Middle frontal gyrus (tissue), 1 donor: ENCODE results near the gene HCST.
A peak's percentile ranks its signal among the peaks of the same experiment; 100 is the strongest.

Experiments used
- DNase-seq: peaks from one replicate; pipeline ENCODE4 v3.0.0-alpha.2; 2015; ENCODE audit warnings: low spot score; ENCODE audit errors: extremely low spot score

Gene HCST

GRCh38 chr19:35901854-35902661, at the start of gene HCST:
Gene HCST (plus strand): TSS chr19:35902529. CDS start chr19:35902594, 65 bp downstream.
- no peak for DNase-seq

- DNase-seq: no peak
Measured at GRCh38 chr19:35853038-35853756, 49.1 kb upstream of the HCST start.

- DNase-seq: no peak
Measured at GRCh38 chr19:35856546-35857149, 45.7 kb upstream of the HCST start, which contains the start of gene KIRREL2. Gene KIRREL2 (plus strand): TSS chr19:35856911. CDS start chr19:35857120, 209 bp downstream.

GRCh38 chr19:35858311-35858710, 44.0 kb upstream of the HCST start:
- DNase-seq: no peak

- DNase-seq: no peak
Measured at GRCh38 chr19:35859414-35859813, 42.9 kb upstream of the HCST start.

GRCh38 chr19:35860436-35860817, 41.9 kb upstream of the HCST start:
- no peak for DNase-seq

GRCh38 chr19:35860818-35861639, 41.3 kb upstream of the HCST start:
- no peak for DNase-seq

GRCh38 chr19:35861640-35862160, 40.6 kb upstream of the HCST start:
- no peak for DNase-seq

- DNase-seq: no peak
Measured at GRCh38 chr19:35862528-35862927, 39.8 kb upstream of the HCST start.

- DNase-seq: no peak
Measured at GRCh38 chr19:35863018-35863417, 39.3 kb upstream of the HCST start.

GRCh38 chr19:35868172-35868822, 34.0 kb upstream of the HCST start, which contains the start of gene APLP1:
Gene APLP1 (plus strand): TSS chr19:35868574. CDS start chr19:35868637, 63 bp downstream.
- DNase-seq: peak; percentile 81

- no peak for DNase-seq
Measured at GRCh38 chr19:35868823-35869326, 33.5 kb upstream of the HCST start.

- peak; percentile 80 for DNase-seq
Measured at GRCh38 chr19:35869327-35870123, 32.8 kb upstream of the HCST start.

GRCh38 chr19:35870124-35870736, 32.1 kb upstream of the HCST start:
- peak; percentile 27 for DNase-seq

- no peak for DNase-seq
Measured at GRCh38 chr19:35870798-35871197, 31.5 kb upstream of the HCST start.

GRCh38 chr19:35871611-35872010, 30.7 kb upstream of the HCST start:
- DNase-seq: no peak

- DNase-seq: no peak
Measured at GRCh38 chr19:35872180-35872579, 30.1 kb upstream of the HCST start.

GRCh38 chr19:35874392-35874930, 27.9 kb upstream of the HCST start:
- no peak for DNase-seq

- no peak for DNase-seq
Measured at GRCh38 chr19:35879068-35879467, 23.3 kb upstream of the HCST start.
